ENCODE measurements around the gene TRIM38.
A peak's percentile ranks its signal among the peaks of the same experiment; 100 is the strongest.
"Not testable (repeated sequence)": the region's sequence is repeated elsewhere in the genome, so short reads cannot be mapped to it uniquely, and the experiment has no call there.

The TRIM38 gene

DNA sequence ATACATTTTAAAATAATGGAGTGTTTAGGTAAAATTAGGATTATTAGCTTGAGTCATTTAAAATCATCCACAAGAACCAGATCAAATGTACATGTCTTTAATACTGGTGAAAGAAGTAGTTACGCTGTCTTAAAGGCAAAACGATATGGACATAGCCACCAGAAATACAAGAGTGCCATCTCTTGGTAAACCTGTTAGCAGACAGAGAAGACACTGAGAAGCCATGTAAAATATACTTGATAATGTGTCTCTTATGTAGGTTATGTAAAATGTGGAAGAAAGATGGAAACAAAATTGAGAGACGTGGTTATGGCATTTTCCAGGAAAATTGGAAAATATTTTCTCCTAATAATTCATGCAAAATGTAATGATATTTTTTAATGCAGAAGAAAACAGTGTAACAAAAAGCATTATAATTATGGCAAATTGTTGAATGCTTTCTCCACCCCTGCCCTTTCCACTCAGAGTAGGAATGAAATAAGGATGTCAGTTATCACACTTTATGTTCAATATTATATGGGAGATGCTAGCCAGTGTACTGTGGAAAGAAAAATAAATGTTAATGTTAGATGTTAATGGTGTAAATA lies 19.9 kb upstream of the TRIM38 start:
- DNase-seq (ENCODE audit: low read depth in 2 of 2): peak in 1 of 2 experiments; percentile 1

DNA sequence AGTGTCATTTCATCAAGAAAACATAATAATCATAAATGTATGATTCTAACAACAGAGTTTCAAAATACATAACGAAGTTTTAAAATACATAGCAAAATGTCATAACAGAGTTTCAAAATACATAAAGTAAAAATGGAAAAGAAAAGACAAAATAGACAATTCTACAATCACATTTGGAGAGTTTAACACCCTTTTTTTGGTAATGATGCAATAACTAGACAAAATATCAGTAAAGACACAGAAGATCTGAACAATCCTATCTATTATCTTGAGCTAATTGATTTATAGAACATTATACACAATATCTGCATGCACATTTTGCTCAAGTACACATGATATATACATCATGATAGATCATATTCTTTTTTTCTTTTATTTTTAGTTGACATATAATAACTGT lies 18.7 kb upstream of the TRIM38 start:
- DNase-seq (ENCODE audit: low read depth in 2 of 2): no peak

DNA sequence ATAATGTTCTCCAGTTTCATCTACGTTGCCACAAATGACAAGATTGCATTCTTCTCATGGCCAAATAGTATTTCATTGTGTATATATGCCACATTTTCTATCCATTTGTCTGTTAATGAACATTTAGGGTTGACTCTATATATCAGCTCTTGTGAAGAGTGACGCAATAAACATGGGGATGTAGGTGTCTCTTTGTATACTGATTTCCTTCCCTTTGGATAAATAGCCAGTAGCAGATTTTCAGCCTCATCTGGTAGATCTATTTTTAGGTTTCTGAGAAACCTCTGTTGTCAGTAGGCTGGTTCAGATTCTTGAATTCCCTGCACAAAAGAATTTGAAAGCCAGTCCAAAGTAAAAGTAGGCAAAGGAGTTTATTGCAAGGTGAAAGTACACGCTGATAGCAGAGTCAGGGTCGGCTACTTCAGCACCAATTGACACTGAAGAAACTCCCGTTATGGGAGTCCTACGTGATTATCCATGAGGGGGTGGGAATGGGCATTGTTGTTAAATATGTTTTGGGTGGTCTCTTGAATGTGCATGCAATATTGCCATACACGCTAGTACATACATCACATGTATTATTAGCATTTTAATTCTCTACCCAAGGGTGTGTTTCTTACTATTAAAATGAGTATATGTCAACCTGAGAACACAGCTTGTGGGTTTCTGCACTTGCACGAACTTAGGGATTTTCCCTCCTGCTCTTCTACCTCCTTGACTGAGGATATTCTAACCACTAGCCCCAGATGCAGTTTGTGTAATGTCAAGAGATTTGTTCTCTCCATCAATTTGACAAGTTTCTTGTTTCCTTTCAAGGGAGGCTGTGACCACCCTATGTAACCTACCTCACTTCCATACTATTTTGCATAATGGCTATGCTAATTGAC lies 17.7 kb upstream of the TRIM38 start:
- DNase-seq (ENCODE audit: low read depth in 2 of 2): no peak

DNA sequence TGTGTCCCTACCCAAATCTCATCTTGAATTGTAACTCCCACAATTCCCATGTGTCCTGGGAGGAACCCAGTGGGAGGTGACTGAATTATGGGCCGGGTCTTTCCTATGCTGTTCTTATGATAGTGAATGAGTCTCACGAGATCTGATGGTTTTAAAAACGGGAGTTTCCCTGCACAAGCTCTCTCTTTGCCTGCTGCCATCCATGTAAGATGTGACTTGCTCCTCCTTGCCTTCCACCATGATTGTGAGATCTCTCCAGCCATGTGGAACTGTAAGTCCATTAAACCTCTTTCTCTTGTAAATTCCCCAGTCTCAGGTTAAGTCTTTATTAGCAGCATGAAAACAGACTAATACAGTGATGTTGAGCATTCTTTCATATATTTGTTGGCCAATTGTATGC lies 16.9 kb upstream of the TRIM38 start:
- not testable (repeated sequence) for DNase-seq (ENCODE audit: low read depth in 2 of 2)

DNA sequence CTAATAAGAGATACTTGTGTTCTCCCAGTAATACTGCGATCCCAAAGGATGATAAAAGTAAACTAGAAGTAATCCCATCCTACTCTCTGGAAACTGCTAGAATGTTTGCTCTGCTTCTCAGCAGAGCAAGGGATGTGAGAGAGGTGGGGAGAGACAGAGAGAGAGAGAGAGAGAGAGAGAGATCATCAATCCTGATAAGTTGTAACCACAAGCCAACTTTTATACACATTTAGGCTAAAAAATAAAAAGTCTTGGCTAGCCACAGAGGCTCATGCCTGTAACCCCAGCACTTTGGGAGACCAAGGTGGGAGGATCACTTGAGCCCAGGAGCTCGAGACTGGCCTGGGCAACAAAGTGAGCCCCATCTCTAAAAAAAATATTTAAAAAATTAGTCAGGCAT lies 16.0 kb upstream of the TRIM38 start:
- no peak for DNase-seq (ENCODE audit: low read depth in 2 of 2)

DNA sequence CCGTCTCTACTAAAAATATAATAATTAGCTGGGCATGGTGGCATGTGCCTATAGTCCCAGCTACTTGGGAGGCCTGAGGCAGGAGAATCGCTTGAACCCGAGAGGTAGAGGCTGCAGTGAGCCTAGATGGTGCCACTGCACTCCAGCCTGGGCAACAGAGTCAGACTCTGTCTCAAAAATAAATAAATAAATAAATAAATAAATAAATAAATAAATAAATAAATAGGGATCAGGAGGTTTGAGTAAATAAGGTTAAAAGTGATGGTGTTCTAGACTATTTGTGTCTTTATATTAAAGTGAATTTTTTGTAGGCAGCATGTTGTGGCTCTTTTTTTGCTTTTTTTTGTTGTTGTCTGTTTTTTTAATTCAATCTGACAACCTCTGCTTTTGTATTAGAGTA lies 15.1 kb upstream of the TRIM38 start:
- DNase-seq (ENCODE audit: low read depth in 2 of 2): not testable (repeated sequence)

DNA sequence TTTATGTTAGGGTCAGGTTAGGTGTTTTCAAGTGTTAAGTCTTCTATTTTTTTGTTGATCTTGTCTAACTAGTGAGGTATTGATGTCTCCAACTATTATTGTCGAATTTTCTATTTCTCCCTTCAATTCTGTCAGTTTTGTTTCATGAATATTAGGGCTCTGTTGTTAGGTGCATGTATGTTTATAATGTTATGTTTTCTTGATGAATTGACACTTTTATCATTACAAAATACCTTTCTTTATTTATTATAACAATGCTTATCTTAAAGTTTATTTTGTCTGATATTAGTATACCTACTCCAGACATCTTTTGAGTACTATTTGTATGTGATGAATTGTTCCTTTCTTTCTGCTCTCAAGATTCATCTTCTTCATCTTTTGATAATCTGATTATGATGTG lies 12.9 kb upstream of the TRIM38 start:
- no peak for DNase-seq (ENCODE audit: low read depth in 2 of 2)

DNA sequence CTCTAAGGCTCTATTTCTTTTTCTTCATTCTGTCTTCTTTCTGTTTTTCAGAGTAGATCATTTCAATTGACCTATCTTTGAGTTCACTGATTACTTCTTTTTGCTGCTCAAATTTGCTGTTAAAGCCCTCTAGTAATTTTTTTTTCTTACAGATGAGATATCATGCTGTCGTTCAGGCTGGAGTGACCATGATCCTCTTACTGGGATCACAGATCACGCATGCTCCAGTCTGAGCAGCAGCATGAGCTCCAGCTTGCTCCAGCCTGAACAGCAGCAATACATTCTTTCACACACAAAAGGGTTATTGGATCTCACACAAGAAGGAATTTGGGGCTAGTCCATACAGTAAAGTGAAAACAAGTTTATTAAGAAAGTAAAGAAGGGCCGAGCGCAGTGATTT lies 12.3 kb upstream of the TRIM38 start:
- no peak for DNase-seq (ENCODE audit: low read depth in 2 of 2)

DNA sequence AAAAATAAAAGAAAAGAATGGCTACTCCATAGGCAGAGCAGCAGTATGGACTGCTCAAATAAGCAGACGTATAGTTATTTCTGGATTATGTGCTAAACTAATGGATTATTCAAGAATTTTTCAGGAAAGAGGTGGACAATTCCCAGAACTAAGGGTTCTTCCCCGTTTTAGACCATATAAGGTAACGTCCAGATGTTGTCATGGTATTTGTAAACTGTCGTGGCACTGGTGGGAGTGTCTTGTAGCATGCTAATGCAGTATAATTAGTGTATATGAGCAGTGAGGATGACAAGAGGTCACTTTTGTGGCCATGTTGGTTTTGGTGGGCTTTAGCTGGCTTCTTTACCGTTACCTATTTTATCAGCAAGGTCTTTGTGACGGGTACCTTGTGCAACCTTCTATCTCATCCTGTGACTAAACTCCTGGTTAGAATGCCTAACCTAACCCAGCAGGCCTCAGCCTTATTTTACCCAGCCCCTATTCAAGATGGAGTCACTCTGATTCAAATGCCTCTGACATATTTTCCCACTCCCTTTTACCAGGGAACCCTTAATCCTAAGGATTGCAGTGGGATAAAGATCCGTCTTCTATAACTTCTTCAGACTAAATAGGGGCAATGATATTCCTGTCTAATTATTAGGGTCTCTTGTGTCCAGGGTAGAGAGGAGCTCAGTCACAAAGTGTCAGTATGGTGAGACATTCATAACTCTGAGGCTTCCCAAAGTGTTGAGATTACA lies 11.1 kb upstream of the TRIM38 start:
- no peak for DNase-seq (ENCODE audit: low read depth in 2 of 2)

DNA sequence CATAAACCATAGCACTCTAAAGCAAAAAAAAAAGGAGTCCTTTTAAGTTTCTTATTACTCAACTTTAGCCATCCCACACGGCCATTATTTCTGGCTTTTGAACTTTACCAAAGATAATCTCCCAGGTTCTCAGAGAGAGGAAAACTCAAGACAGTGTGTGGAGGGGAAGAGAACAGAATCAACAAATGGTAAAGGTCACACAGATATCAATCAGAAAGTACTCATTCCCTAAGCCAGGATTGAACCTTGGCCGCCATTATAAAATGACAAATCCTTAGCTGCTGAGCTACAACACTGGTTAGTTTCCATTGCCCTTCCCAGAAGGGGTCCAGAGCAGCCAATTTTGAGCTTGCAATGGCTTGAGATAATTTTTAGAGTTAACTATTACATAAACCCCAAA lies 10.1 kb upstream of the TRIM38 start:
- no peak for DNase-seq (ENCODE audit: low read depth in 2 of 2)

DNA sequence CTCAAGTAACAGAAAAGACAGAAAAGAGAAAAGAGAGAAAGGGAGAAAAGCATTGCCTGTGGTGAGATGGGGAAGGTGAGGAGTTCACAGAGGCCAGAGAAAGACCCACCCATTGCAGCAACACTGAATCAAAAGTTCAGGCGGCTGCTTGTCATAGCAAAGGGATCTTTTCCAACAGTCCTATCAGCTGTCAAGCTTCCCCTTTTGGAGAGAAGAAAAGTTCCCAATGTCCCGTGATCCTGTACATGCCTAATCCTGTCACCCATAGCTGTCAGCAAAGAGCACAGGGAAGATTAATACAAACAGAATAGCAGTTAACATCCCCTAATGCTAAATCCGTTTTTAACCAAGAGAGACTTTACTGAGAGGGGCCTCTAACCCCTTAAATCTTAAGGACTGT lies 8.9 kb upstream of the TRIM38 start:
- DNase-seq (ENCODE audit: low read depth in 2 of 2): no peak

DNA sequence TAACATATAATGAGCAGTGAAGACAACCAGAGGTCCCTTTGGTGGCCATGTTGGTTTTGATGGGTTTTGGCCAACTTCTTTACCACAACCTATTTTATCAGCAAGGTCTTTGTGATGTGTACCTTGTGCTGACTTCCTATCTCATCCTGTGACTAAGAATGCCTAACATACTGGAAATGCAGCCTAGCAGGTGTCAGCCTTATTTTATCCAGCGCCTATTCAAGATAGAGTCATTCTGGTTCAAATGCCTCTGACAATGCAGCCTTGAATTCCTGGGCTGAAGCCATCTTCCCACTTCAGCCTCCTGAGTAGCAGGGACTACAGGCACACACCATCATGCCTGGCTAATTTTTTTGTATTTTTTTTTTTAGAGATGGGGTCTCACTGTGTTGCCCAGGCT lies 7.8 kb upstream of the TRIM38 start:
- no peak for DNase-seq (ENCODE audit: low read depth in 2 of 2)

DNA sequence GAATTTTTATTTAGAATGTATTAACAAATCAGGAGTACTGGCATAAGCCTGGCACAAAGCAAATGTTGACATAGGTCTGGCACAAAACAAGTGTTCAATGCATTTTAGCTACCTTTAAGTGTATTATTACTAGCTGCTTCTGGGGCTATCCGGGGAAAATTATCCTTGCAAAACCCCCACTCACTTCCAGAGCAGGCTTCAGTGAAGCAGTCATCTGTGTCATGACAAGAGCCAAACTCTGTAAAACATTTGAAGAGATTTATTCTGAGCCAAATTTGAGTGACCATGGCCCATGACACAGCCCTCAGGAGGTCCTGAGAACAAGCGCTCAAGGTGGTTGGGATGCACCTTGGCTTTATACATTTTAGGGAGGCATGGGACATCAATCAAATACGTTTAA lies 6.4 kb upstream of the TRIM38 start:
- no peak for DNase-seq (ENCODE audit: low read depth in 2 of 2)

DNA sequence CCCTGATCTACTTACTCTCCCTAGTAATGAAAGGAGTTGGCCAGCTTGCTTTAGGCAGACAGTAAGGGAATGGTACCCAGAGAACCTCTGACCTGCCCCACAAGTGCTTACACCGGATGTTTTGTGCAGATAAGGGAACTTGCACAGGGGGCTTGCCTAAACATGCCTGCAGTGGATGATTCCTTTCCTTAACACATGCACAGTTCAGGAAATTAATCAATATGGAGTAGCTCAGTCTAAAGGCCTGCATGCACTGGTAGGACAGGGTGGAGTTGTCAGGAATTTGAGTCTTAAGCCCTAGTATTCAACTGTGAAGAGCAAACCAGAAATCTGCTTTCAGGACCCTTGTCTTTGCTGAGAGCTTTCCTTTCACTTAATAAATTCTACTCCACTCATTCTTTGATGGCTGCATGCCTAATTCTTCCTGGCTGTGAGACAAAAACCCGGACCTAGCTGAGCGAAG lies 3.9 kb upstream of the TRIM38 start:
- DNase-seq (ENCODE audit: low read depth in 2 of 2): no peak

DNA sequence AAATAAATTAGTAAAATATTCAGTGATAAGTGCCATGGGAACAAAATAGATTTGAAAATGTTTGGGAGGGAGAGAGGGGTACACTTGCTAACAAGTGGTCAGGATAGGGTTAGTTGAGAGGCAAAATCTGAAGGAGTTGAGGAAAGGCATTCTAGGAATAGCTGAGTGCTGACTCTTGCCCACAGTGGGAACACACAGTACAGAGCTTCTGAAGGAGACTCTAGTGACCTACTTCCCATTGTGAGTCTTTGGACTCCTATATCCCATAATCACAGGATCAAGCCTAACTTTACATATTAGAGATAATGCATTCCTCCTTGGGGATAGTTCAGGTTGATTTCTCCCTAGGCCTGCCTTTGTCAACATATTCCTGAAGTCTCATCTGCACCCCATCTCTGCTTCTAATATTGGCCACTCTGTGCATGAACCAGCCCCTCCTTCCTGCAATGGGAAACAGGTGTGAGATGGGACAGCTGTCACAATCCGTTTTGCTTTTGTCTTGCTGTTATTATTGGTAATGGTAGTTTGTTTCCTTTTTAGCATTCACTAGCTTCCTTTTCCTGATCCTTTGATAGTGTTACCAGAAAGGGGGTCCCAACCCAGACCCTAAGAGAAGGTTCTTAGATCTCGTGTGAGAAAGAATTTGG lies 2.6 kb upstream of the TRIM38 start:
- no peak for DNase-seq (ENCODE audit: low read depth in 2 of 2)

DNA sequence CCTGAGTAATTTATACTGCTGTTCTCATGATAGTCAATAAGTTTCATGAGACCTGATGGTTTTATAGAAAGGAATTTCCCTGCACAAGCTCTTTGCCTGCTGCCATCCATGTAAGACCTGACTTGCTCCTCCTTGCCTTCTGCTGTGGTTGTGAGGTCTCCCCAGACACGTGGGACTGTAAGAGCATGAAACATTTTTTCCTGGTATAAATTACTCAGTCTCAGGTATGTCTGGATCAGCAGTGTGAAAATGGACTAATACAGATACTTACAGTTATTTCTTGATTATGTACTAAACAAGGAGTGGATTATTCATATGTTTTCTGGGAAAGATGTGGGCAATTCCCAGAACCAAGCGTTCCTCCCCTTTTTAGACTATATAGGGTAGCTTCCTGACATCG lies 1.9 kb upstream of the TRIM38 start:
- DNase-seq (ENCODE audit: low read depth in 2 of 2): no peak

DNA sequence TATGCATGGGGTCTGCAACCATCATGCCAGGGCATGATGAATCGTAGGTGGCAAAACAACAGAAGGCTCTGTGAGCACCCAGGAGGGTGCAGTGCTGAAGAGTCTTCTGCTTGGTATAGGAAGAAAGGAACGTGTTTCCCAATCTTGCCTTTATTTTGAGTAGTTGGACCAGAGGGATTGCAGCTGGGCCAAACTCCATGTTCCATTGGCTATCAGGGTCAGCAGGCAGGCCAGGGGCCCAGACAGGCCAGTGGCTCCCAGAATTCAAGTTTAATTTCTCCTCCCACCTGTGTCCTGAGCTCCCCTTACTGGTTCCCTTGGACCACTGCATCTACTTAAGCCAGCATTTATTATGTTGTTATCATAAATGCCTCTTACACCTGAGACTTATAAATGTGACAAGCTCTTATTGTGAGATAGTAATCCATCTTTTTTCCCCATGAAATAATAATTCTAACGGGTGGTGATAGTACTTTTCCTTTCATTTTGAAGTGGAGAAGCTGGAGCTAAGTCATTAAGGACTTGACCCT lies 918 bp upstream of the TRIM38 start:
- no peak for DNase-seq (ENCODE audit: low read depth in 2 of 2)

DNA sequence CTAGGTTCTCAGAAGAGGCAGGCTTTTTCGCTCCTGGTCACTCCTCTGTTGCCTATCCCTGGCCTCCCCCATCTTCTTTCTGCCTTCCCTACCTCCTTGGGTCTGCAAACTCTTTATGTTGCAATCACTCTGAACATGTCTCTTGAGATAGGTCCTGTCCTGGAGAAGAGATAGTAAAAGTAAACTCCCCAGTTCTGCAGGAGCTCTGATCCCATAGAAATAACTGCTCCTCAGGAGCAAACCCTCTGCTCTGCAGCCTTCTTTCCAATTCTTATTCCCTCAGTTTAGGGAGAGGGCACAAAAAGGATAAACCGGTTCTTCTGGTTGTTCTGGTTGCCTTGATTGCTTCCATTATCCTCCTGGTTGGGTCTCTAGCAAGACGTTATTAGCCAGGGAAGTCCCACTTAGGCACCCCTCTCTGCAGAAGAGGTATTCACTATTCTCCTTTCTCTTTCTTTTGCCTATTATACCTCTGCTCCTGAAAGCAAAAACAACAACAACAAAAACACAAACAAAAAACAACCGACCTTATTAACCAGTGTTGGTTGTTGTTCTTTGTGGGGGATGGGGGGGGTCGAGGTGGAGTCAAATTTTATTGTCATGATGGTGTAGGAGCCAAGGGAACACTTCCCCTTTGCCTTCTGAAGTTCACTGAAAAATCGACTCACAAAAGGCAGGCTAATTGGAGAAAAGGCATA lies 973 bp downstream of the TRIM38 start:
- no peak for DNase-seq (ENCODE audit: low read depth in 2 of 2)

DNA sequence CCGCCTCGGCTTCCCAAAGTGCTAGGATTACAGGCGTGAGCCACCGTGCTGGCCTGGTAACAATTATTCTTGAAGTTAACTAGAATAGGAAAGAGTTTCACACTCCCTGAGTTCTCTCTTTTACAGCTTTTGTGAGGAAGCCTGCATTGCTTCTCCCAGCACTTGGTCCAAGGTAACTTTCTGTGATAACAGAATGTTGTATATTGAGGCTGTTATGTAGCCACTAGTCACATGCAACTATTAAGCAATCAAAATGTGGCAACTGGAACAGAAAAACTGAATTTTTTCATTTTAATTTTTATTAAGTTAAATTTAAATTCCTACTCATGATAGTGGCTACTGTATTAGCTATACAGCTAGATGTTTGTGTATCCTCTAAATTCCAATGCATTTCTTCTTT lies 2.5 kb downstream of the TRIM38 start:
- DNase-seq (ENCODE audit: low read depth in 2 of 2): no peak

DNA sequence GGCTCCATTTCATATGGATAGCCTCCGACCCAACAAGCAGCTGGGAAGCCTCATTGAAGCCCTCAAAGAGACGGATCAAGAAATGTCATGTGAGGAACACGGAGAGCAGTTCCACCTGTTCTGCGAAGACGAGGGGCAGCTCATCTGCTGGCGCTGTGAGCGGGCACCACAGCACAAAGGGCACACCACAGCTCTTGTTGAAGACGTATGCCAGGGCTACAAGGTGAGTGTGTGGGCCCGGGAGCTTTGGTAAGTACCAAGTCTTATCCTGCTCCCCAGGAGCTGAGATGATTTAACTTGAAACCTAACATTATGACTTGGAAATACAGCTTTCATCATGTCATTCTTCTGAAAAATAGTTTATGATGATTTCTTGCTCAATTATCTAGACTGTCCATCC lies 4.1 kb downstream of the TRIM38 start:
- no peak for DNase-seq (ENCODE audit: low read depth in 2 of 2)

DNA sequence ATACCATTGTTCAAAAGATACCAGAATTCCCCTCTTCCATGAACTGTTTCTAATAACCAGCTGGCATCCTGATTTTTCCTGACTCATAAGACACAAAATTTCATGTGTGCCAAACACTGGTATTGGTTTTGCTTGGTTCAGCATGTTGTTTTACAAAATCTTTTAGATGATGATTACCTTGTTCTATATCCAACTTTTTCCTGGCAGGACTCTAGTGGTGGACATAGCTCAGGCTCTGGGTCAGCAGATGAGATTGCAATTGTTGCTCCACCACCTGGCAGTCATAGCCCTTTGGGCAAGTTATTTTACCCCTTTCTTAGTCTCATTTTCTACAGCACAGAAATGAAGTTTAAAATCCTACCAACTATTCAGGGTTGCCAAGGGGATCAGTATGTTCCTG lies 6.2 kb downstream of the TRIM38 start:
- DNase-seq (ENCODE audit: low read depth in 2 of 2): no peak

All from fibroblast of skin of left biceps (primary cell).